ENCODE measurements around the gene PTPRO.

DNA sequence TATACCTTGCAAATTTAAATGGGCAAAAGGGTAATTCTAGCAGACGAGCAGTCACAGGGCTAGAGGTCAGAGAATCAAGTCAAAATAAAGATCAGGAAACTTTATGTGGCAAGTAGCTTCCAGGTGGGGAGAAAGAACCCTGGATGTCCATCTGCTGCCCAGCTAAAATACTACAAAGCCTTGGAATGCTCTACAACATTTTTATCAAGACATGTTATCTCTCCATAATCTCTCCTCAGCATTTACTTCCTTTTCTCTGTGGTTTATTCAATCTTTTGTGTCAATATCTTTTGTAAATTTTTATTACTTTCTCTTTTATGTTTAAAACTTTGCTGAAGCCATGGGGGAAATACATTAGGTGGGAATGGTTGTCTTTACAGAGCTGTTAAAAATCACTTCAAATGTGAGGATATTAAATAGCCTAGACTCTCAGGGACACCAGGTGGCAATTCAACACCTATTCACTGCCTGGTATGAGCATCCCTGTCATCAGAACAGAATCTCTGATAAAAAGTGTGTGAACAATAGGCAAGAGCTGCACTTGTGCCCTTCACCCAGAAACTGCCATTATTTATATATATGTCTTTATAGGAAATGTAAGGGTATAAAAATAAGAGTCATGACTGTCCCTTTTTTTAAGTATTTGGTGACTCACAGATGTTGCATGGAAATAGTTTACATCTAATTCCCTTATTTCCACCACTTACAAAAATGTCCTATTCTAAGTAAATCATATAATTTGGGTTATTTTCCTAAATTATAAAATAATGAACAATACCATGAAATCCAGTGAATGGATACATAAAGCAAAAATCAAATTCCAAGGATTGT is 314.0 kb downstream of the PTPRO start:
- TF ChIP-seq, protein P1, sequence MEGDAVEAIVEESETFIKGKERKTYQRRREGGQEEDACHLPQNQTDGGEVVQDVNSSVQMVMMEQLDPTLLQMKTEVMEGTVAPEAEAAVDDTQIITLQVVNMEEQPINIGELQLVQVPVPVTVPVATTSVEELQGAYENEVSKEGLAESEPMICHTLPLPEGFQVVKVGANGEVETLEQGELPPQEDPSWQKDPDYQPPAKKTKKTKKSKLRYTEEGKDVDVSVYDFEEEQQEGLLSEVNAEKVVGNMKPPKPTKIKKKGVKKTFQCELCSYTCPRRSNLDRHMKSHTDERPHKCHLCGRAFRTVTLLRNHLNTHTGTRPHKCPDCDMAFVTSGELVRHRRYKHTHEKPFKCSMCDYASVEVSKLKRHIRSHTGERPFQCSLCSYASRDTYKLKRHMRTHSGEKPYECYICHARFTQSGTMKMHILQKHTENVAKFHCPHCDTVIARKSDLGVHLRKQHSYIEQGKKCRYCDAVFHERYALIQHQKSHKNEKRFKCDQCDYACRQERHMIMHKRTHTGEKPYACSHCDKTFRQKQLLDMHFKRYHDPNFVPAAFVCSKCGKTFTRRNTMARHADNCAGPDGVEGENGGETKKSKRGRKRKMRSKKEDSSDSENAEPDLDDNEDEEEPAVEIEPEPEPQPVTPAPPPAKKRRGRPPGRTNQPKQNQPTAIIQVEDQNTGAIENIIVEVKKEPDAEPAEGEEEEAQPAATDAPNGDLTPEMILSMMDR (IDR thresholded peaks at IDR 0.05; ENCODE audit: insufficient read depth, low read length, poor library complexity, severe bottlenecking) = no peak
- no peak for TF ChIP-seq EZH2phosphoT487 (conservative IDR thresholded peaks at IDR 0.05; ENCODE audit: low read length)
